Regular cardiac myocyte (primary cell): Measurements from ENCODE around the gene KRT75. TPM values are rescaled to one million over a fixed set of nuclear protein-coding genes. Genes with fewer than 3 reads are reported as not detected.

Source experiments
- total RNA-seq: library from RNA; depleted of rRNA; stranded (reverse); fragments of >200 nt; gene quantifications from 2 replicates; pipeline ENCODE4 v1.2.3, GENCODE V29; 2014

The KRT75 gene
- not detected in 2 replicates for total RNA-seq

GRCh38 chr12:52434081-52434733, at the start of gene KRT75:
TSS of gene KRT75 (minus strand) at chr12:52434371. CDS start at chr12:52434304, 67 bp downstream.

GRCh38 chr12:52473768-52474167, 39.6 kb upstream of the KRT75 start, which contains the start of gene KRT6C:
TSS of gene KRT6C (minus strand) at chr12:52473805. CDS start at chr12:52473737, 68 bp downstream.

GRCh38 chr12:52452101-52452500, 17.9 kb upstream of the KRT75 start, which contains the start of gene KRT6B:
TSS of gene KRT6B (minus strand) at chr12:52452146. CDS start at chr12:52452078, 68 bp downstream.

GRCh38 chr12:52405922-52406385, 28.2 kb downstream of the KRT75 start, which contains the start of gene KRT82:
TSS of gene KRT82 (minus strand) at chr12:52406335. CDS start at chr12:52406277, 58 bp downstream.

GRCh38 chr12:52385226-52385702, 48.9 kb downstream of the KRT75 start, which contains the start of gene KRT84:
TSS of gene KRT84 (minus strand) at chr12:52385652. CDS start at chr12:52385585, 67 bp downstream.

Other genes with a start within 250 kb of the KRT75 start
- 0.38 and 1.1 TPM in 2 replicates for gene KRT80, start 242.4 kb downstream of the KRT75 start, total RNA-seq
- gene KRT7, start 201.1 kb downstream of the KRT75 start, total RNA-seq = 18.6 and 80.3 TPM in 2 replicates
- 0.19 and 0.85 TPM in 2 replicates for gene KRT86, start 159.7 kb downstream of the KRT75 start, total RNA-seq
- gene KRT81, start 142.8 kb downstream of the KRT75 start, total RNA-seq = under 0.01 and 0.96 TPM in 2 replicates
- gene KRT83, start 113.0 kb downstream of the KRT75 start, total RNA-seq = under 0.01 TPM in 1 of 2 replicates, not detected in the other
- gene KRT85, start 66.9 kb downstream of the KRT75 start, total RNA-seq = not detected in 2 replicates
- gene KRT84, start 48.7 kb downstream of the KRT75 start, total RNA-seq = not detected in 2 replicates
- not detected in 2 replicates for gene KRT82, start 28.0 kb downstream of the KRT75 start, total RNA-seq
- gene KRT6B, start 17.8 kb upstream of the KRT75 start, total RNA-seq = not detected in 2 replicates
- gene KRT6C, start 39.4 kb upstream of the KRT75 start, total RNA-seq = not detected in 2 replicates
- 0.96 and 1.4 TPM in 2 replicates for gene KRT6A, start 58.9 kb upstream of the KRT75 start, total RNA-seq
- gene KRT5, start 86.0 kb upstream of the KRT75 start, total RNA-seq = 1.4 and 2.3 TPM in 2 replicates
- not detected in 2 replicates for gene KRT71, start 118.8 kb upstream of the KRT75 start, total RNA-seq
- gene KRT74, start 139.5 kb upstream of the KRT75 start, total RNA-seq = not detected in 2 replicates
- gene KRT72, start 167.1 kb upstream of the KRT75 start, total RNA-seq = not detected in 2 replicates
- gene KRT73, start 184.2 kb upstream of the KRT75 start, total RNA-seq = not detected in 2 replicates
- gene KRT2, start 217.8 kb upstream of the KRT75 start, total RNA-seq = not detected in 2 replicates
- not detected in 2 replicates for gene KRT1, start 246.0 kb upstream of the KRT75 start, total RNA-seq